Measurements from ENCODE around the gene LARGE1.

Gene LARGE1

GRCh38 chr22:33496112-33496511 lies 424.2 kb downstream of the LARGE1 start:
- no peaks in the 10 kb centered on the region for H3K27me3 Mint-ChIP-seq
- no peaks in the 10 kb centered on the region for H3K9me3 Mint-ChIP-seq
- ATAC-seq (replicated peaks; ENCODE audit: extremely low read depth, poor library complexity, severe bottlenecking) = no peak
- no peak overlapping the region for H3K4me3 Mint-ChIP-seq
- no peaks in the 10 kb centered on the region for H3K36me3 Mint-ChIP-seq (ENCODE audit: insufficient read depth)
- no peak overlapping the region for H3K27ac Mint-ChIP-seq (ENCODE audit: low read depth)
- H3K4me1 Mint-ChIP-seq = no peaks in the 10 kb centered on the region
- no peak for DNase-seq (ENCODE audit: low spot score in 2 of 2)

GRCh38 chr22:33493476-33494205 lies 426.6 kb downstream of the LARGE1 start:
- Mint-ChIP-seq H3K27me3 (no peaks in the 10 kb centered on the region), H3K4me1 (no peaks in the 10 kb centered on the region), H3K36me3 (ENCODE audit: insufficient read depth) (no peaks in the 10 kb centered on the region), H3K9me3 (no peaks in the 10 kb centered on the region), H3K4me3 (no peak overlapping the region), H3K27ac (ENCODE audit: low read depth) (no peak overlapping the region)
- DNase-seq (ENCODE audit: low spot score in 2 of 2) = no peak
- no peak for ATAC-seq (replicated peaks; ENCODE audit: extremely low read depth, poor library complexity, severe bottlenecking)

- ATAC-seq (replicated peaks; ENCODE audit: extremely low read depth, poor library complexity, severe bottlenecking) (peak; percentile 56), DNase-seq (ENCODE audit: low spot score in 2 of 2) (no peak)
- no peaks in the 10 kb centered on the region for H3K4me1 Mint-ChIP-seq
- no peaks in the 10 kb centered on the region for H3K36me3 Mint-ChIP-seq (ENCODE audit: insufficient read depth)
- no peaks in the 10 kb centered on the region for H3K27me3 Mint-ChIP-seq
- no peak overlapping the region for H3K4me3 Mint-ChIP-seq
- H3K9me3 Mint-ChIP-seq = no peaks in the 10 kb centered on the region
- H3K27ac Mint-ChIP-seq (ENCODE audit: low read depth) = no peak overlapping the region
Observed at GRCh38 chr22:33492210-33492651, 428.0 kb downstream of the LARGE1 start.

- H3K27ac Mint-ChIP-seq (ENCODE audit: low read depth) = no peak overlapping the region
- no peaks in the 10 kb centered on the region for H3K36me3 Mint-ChIP-seq (ENCODE audit: insufficient read depth)
- no peaks in the 10 kb centered on the region for H3K27me3 Mint-ChIP-seq
- ATAC-seq (replicated peaks; ENCODE audit: extremely low read depth, poor library complexity, severe bottlenecking) (no peak), DNase-seq (ENCODE audit: low spot score in 2 of 2) (no peak)
- H3K9me3 Mint-ChIP-seq = no peaks in the 10 kb centered on the region
- no peaks in the 10 kb centered on the region for H3K4me1 Mint-ChIP-seq
- H3K4me3 Mint-ChIP-seq = no peak overlapping the region
Observed at GRCh38 chr22:33487041-33487716, 433.1 kb downstream of the LARGE1 start.

- Mint-ChIP-seq H3K9me3 (peaks cover 5% of the 10 kb centered on the region), H3K36me3 (ENCODE audit: insufficient read depth) (no peaks in the 10 kb centered on the region)
Observed at GRCh38 chr22:33481550-33481949, 438.7 kb downstream of the LARGE1 start.

GRCh38 chr22:33477120-33478111 lies 442.9 kb downstream of the LARGE1 start:
- no peaks in the 10 kb centered on the region for H3K4me1 Mint-ChIP-seq
- peaks cover 12% of the 10 kb centered on the region for H3K9me3 Mint-ChIP-seq
- no peak overlapping the region for H3K4me3 Mint-ChIP-seq
- no peak overlapping the region for H3K27ac Mint-ChIP-seq (ENCODE audit: low read depth)
- ATAC-seq (replicated peaks; ENCODE audit: extremely low read depth, poor library complexity, severe bottlenecking) (no peak), DNase-seq (ENCODE audit: low spot score in 2 of 2) (no peak)
- H3K27me3 Mint-ChIP-seq = no peaks in the 10 kb centered on the region
- H3K36me3 Mint-ChIP-seq (ENCODE audit: insufficient read depth) = no peaks in the 10 kb centered on the region

More at GRCh38 chr22:33481550-33481949, 438.7 kb downstream of the LARGE1 start:
- ATAC-seq (replicated peaks; ENCODE audit: extremely low read depth, poor library complexity, severe bottlenecking) = no peak
- DNase-seq (ENCODE audit: low spot score in 2 of 2) = no peak
- no peak overlapping the region for H3K4me3 Mint-ChIP-seq
- H3K4me1 Mint-ChIP-seq = no peaks in the 10 kb centered on the region
- no peaks in the 10 kb centered on the region for H3K27me3 Mint-ChIP-seq
- H3K27ac Mint-ChIP-seq (ENCODE audit: low read depth) = no peak overlapping the region

- DNase-seq (ENCODE audit: low spot score in 2 of 2) (no peak), ATAC-seq (replicated peaks; ENCODE audit: extremely low read depth, poor library complexity, severe bottlenecking) (no peak)
- Mint-ChIP-seq H3K4me1 (no peaks in the 10 kb centered on the region), H3K4me3 (no peak overlapping the region), H3K27ac (ENCODE audit: low read depth) (no peak overlapping the region), H3K9me3 (peaks cover 12% of the 10 kb centered on the region), H3K27me3 (no peaks in the 10 kb centered on the region), H3K36me3 (ENCODE audit: insufficient read depth) (no peaks in the 10 kb centered on the region)
Observed at GRCh38 chr22:33476716-33477115, 443.6 kb downstream of the LARGE1 start.

GRCh38 chr22:33476206-33476605 lies 444.1 kb downstream of the LARGE1 start:
- Mint-ChIP-seq H3K27ac (ENCODE audit: low read depth) (no peak overlapping the region), H3K9me3 (peaks cover 12% of the 10 kb centered on the region), H3K4me3 (no peak overlapping the region), H3K36me3 (ENCODE audit: insufficient read depth) (no peaks in the 10 kb centered on the region), H3K27me3 (no peaks in the 10 kb centered on the region), H3K4me1 (no peaks in the 10 kb centered on the region)
- DNase-seq (ENCODE audit: low spot score in 2 of 2) (no peak), ATAC-seq (replicated peaks; ENCODE audit: extremely low read depth, poor library complexity, severe bottlenecking) (no peak)

- ATAC-seq (replicated peaks; ENCODE audit: extremely low read depth, poor library complexity, severe bottlenecking) (no peak), DNase-seq (ENCODE audit: low spot score in 2 of 2) (no peak)
- H3K4me3 Mint-ChIP-seq = no peak overlapping the region
- no peaks in the 10 kb centered on the region for H3K4me1 Mint-ChIP-seq
- H3K27ac Mint-ChIP-seq (ENCODE audit: low read depth) = no peak overlapping the region
- H3K36me3 Mint-ChIP-seq (ENCODE audit: insufficient read depth) = no peaks in the 10 kb centered on the region
- peaks cover 17% of the 10 kb centered on the region for H3K9me3 Mint-ChIP-seq
- no peaks in the 10 kb centered on the region for H3K27me3 Mint-ChIP-seq
Observed at GRCh38 chr22:33474587-33474986, 445.7 kb downstream of the LARGE1 start.

- Mint-ChIP-seq H3K27me3 (no peaks in the 10 kb centered on the region), H3K36me3 (ENCODE audit: insufficient read depth) (peaks cover 2% of the 10 kb centered on the region), H3K4me3 (no peak overlapping the region), H3K27ac (ENCODE audit: low read depth) (no peak overlapping the region), H3K4me1 (no peaks in the 10 kb centered on the region), H3K9me3 (peaks cover 14% of the 10 kb centered on the region)
- ATAC-seq (replicated peaks; ENCODE audit: extremely low read depth, poor library complexity, severe bottlenecking) (no peak), DNase-seq (ENCODE audit: low spot score in 2 of 2) (no peak)
Observed at GRCh38 chr22:33472462-33473344, 447.6 kb downstream of the LARGE1 start.

GRCh38 chr22:33470456-33470855 lies 449.8 kb downstream of the LARGE1 start:
- Mint-ChIP-seq H3K36me3 (ENCODE audit: insufficient read depth) (peaks cover 2% of the 10 kb centered on the region), H3K4me3 (no peak overlapping the region), H3K9me3 (peaks cover 5% of the 10 kb centered on the region), H3K27me3 (no peaks in the 10 kb centered on the region), H3K27ac (ENCODE audit: low read depth) (no peak overlapping the region), H3K4me1 (no peaks in the 10 kb centered on the region)
- DNase-seq (ENCODE audit: low spot score in 2 of 2) = no peak
- ATAC-seq (replicated peaks; ENCODE audit: extremely low read depth, poor library complexity, severe bottlenecking) = no peak
